GM12892 (cell line): ENCODE results near the gene PAPSS1.

Experiments
- POLR2A ChIP-seq: IDR thresholded peaks from 2 replicates; pipeline ENCODE4 v1.6.1; 2011; ENCODE audit warnings: low read depth, low read length, control low read depth
- POLR2AphosphoS5 ChIP-seq: IDR thresholded peaks from 2 replicates; pipeline ENCODE4 v1.6.1; 2011; ENCODE audit warnings: low read depth, low read length, control low read depth
- TAF1 ChIP-seq: IDR thresholded peaks from 2 replicates; pipeline ENCODE4 v1.6.1; 2011; ENCODE audit warnings: low read depth, mild to moderate bottlenecking, control low read depth, low read length, borderline replicate concordance

- no peak for TF ChIP-seq POLR2A
- TF ChIP-seq POLR2AphosphoS5 = no peak
- TF ChIP-seq TAF1 = no peak
Observed at GRCh38 chr4:107645604-107646003, 74.4 kb downstream of the PAPSS1 start.
